GM19372 (cell line): ENCODE results near the gene FEV.

Source experiments
- ATAC-seq: cut with Tn5 transposase; IDR thresholded peaks from one replicate; pipeline ENCODE4 v1.9.1; 2021; ENCODE audit warnings: mild to moderate bottlenecking, low read depth, moderate library complexity; ENCODE audit not compliant: unreplicated experiment

Gene FEV

GRCh38 chr2:218985021-218985324 lies at the start of gene FEV:
TSS of gene FEV (minus strand) at chr2:218985184. CDS start at chr2:218985075, 109 bp downstream.
- ATAC-seq, result no peak

GRCh38 chr2:219032051-219032745 lies 47.2 kb upstream of the FEV start:
- no peak for ATAC-seq

GRCh38 chr2:219031005-219031738 lies 46.2 kb upstream of the FEV start:
- ATAC-seq, result no peak

DNA sequence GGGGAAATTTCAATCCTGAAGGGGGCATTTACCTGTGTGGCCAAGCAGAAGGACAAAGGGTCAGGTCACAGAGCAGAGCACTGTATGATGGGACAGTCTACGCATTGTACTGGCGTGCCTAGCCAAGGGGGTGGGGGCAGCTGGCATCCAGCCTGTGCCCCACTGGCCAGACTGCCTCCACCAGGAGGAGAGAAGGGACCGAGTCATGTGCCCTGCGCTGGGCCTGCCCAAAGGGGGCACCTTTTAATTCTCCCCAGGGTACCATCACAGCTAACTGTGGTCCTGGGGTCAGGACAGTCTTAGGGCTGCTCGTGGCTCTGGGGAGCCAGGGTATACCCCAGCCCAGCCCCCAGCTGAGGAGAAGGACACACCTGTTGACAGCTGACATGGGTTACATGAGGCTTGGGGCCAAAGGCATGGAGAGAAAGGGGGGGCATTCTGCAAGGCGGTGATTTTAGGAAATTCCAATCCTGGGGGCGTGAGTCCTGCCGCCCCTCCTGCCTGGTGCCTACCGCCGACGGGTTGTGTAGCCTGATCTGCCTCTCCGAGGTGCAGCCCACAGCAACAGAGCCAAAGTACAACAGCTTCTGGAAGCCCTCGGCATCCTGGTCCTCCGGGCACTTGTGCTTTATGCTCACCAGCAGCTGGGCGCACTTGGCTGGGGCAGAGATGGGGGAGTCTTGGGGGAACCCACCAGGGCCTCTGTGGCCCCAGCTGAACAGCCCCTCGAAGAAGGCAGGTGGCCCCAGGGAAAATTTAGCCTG lies 45.4 kb upstream of the FEV start:
- ATAC-seq, result no peak

DNA sequence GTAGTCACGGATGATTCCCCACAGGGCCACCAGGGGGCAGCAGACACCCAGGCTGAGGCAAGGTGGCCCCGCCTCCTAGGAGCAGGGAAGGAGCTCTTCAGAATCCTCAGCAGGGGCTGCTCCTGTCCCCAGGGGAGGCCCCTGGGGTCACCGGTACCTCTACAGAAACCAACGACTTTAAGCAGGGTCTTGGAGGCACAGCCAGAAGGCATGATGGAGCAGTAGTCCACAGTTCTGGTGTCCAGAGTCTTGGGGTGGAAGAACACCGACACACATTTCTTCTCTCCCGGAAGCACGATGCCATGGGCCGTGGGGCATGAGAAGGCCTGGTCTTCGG lies 44.8 kb upstream of the FEV start:
- peak; percentile 83 for ATAC-seq

- ATAC-seq, result no peak
Measured at GRCh38 chr2:219028996-219029828, 44.2 kb upstream of the FEV start.

DNA sequence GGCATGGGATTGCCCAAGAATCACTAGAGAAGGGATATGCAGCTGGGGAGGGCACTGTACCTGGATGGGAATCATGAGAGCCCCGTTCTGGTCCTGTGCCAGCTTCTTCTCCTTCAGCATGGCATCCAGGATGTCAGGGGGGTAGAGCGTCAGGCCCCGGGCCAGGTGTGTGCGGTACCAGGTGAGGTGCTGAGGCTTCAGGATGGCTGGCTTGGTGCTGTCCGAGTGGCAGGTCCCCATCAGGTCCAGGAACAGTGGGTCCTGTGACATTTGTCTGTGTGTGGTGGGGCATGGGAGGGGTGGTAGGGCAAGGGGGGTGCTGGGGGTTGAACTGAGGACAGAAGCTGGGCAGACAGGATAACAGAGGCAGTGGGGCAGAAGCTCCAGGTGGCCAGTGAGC lies 43.2 kb upstream of the FEV start:
- no peak for ATAC-seq

DNA sequence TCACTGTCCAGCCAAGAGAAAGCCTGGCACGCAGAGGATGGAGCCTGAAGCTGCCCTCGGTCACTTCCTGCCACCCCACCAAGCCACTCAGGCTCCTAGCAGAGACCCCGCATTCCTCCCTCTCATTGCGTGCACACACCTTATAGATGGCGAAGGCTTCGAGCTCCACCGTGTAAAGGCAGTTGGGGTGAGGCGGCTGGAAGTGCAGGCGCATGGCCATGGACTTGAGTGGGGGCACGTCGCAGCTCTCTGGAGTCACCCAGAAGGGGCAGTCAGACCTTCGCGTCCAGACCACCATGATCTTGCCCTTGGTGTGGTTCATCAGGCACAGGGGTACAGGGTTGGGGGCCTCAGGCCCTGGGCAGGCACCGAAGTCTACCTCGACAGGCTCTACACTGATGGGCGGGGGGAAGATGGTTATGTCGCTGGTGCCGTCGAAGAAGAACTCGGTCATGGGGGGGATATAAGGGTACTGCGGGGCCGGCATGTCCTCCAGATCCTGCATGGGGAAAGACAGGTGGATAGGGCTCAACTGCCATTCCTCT lies 42.6 kb upstream of the FEV start:
- no peak for ATAC-seq

- ATAC-seq, result no peak
Measured at GRCh38 chr2:219026946-219027345, 42.0 kb upstream of the FEV start.

DNA sequence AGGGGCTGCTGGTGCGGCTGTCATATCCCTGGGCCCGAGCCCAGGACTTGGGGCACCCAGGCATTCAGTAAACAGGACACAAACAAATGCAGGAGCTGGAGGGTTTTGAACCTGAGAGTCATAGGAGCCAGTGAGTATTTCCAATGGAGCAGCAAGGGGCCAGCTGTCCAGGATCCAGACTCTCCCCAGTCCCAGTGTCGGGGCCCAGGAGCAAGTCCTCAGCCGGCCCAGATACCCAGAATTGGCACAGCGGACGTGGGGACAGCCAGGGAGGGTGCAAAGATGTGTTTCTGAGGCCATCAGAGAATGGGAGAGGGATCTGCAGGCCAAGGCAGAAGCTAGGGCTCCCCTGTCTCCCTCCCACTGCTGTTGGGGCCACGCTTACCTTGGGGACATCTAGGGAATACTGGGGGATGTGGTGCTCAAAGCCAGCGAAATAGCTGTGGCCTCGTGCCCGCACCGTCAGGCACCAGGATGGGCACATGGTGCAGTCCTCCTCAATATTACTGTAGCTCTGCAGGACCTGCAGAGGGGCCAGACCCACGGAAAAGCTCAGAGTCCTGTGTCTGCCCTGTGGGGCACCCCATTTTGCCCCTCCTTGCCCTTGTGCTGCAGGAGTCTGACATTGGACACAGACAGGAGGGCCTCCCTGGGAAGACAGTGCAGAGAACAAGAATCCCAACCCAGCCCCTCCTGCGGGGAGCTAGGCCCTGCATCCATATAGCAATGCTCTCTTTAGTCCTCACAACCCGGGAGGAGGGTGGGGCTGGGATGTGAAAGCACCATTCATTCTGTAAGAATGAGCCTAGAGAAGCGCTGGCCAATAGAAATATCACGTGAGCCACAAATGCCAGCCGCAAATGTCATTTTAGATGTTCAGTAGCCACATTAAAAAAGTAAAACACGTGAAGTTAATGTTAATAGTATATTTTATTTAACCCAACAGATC lies 40.9 kb upstream of the FEV start:
- no peak for ATAC-seq

DNA sequence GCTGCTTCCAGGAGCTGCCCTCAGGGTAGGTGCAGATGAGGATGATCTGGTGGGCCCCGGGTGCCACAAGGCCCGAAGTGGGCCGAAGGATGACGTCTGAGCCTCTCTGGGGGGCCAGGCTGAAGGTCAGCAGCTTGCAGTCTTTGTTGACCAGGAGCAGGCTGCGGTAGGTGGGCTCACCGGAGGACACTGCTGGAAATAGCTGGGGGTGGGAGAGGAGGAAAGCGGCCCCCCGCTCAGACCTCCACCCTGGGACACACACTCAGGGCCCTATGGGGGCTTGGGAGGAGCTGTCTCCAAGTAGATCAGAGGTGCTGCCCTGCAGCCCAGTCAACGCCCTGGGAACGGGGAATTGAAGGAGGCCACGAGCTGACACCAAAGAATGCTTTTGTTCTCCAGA lies 39.1 kb upstream of the FEV start:
- ATAC-seq, result no peak

- no peak for ATAC-seq
Measured at GRCh38 chr2:219023045-219023605, 38.1 kb upstream of the FEV start.

GRCh38 chr2:219022616-219023015 lies 37.6 kb upstream of the FEV start:
- ATAC-seq, result no peak

GRCh38 chr2:219022041-219022440 lies 37.1 kb upstream of the FEV start:
- no peak for ATAC-seq

DNA sequence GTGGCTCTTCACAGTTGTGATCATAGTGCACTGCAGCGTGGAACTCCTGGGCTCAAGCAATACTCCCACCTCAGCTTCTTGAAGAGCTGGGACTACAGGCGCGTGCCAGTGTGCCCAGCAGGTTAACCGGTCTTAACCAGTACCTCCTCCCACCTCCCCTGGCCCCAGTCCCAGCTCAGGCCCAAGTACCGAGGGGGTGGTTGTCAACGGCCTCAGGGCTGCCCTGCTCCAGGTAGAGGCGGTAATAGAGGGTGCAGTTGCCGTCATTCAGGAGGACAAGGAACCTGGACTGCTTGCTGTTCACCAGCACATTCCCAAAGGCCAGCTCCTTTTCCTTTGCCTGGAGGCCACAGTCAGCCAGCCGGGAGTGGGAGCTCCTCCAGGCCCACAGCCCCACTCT lies 36.6 kb upstream of the FEV start:
- ATAC-seq, result no peak

DNA sequence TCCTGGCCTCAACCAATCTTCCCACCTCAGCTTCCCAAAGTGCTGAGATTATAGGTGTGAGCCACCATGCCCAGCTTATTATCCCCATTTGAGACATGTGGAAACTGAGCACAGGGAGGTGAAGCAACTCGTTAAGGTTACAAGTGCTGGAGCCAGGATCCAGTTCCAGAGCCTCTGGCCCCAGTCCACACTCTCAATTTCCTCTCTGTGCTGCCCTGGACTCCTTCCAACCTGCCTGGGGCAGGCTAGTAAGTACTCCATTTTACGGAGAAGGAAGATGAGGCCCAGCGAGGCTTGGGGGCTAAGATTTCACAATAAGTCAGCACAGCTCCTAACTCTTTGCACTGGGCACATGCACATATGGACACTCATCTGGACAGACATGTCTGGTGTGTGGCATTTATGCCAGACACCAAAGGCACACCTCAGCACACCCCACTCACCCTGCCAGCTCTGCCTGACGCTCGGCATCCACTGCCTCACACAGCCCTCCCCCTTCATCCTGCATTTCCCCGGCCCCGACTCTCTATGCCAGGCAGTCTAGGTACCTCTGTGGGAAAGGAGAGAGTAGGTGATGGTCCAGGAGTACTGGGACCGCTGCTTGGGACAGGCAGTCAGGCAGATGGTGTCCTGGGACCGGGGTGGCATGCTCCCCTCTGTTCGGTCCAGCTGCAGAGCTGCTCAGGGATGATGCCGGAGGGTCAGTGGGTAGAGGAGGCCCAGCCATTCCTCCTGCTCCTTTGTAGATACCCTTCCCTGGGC lies 35.8 kb upstream of the FEV start:
- no peak for ATAC-seq

GRCh38 chr2:219019436-219019835 lies 34.5 kb upstream of the FEV start:
- no peak for ATAC-seq

DNA sequence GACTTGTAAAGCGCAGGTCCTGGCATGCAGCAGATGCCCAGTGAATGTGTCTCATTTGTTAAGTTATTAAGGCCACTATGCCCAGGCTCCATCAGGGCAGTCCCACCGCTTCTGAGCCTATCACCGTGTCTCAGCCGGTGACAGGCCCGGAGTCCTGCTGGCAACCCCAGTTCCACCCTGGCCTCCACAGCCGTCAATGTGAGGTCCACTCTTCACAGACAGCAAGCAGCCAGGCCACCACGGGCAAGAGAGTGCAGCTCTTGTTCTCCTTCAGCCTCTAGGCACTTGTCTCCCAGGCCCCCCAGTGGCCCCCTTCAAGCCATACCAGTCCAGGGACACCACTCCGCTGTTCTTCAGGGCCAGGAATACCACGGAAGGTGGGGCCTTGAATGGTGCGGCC lies 33.7 kb upstream of the FEV start:
- ATAC-seq, result no peak

DNA sequence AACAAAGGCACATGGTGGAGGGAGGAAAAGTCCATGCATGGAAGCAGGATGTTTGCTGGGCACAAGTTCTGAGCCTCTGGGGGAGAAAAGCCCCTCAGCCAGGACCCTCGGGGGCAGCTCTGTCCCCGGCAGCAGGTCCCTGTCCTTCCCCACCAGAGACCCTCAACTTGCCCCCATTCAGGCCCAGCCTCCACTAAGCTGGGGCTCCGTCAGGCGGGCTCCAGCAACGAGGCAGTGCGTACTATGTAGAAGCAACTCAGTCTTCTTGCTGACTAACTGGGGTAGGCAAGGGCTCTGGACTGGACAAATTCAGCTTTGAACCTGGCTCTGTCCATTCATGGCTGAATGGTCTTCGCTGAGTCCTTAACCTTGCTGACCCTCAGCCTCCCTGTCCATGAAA lies 33.3 kb upstream of the FEV start:
- no peak for ATAC-seq
